ENCODE results near the gene KANSL1L.

KANSL1L gene

GRCh38 chr2:210072922-210073509, 98.2 kb downstream of the KANSL1L start:
- FAIRE-seq (peak; percentile 71), DNase-seq (ENCODE audit: low spot score) (peak; percentile 39)

- no peak for FAIRE-seq
- DNase-seq (ENCODE audit: low spot score): no peak
Measured at GRCh38 chr2:210072493-210072892, 98.7 kb downstream of the KANSL1L start.

- FAIRE-seq: no peak
Measured at GRCh38 chr2:210063306-210063705, 107.9 kb downstream of the KANSL1L start.

GRCh38 chr2:210055825-210056224, 115.4 kb downstream of the KANSL1L start:
- FAIRE-seq (no peak), DNase-seq (ENCODE audit: low spot score) (no peak)

More at GRCh38 chr2:210063306-210063705, 107.9 kb downstream of the KANSL1L start:
- no peak for DNase-seq (ENCODE audit: low spot score)

GRCh38 chr2:210054696-210055095, 116.5 kb downstream of the KANSL1L start:
- DNase-seq (ENCODE audit: low spot score): no peak
- FAIRE-seq: no peak

- DNase-seq (ENCODE audit: low spot score) (no peak), FAIRE-seq (no peak)
Measured at GRCh38 chr2:210050885-210051284, 120.3 kb downstream of the KANSL1L start.

GRCh38 chr2:210049831-210050230, 121.4 kb downstream of the KANSL1L start:
- no peak for DNase-seq (ENCODE audit: low spot score)
- FAIRE-seq: no peak

GRCh38 chr2:210046851-210047500, 124.2 kb downstream of the KANSL1L start:
- FAIRE-seq: no peak
- DNase-seq (ENCODE audit: low spot score): no peak

GRCh38 chr2:210038078-210038477, 133.1 kb downstream of the KANSL1L start:
- no peak for FAIRE-seq
- no peak for DNase-seq (ENCODE audit: low spot score)

- DNase-seq (ENCODE audit: low spot score): no peak
- FAIRE-seq: no peak
Measured at GRCh38 chr2:210035679-210036078, 135.5 kb downstream of the KANSL1L start.

- DNase-seq (ENCODE audit: low spot score) (no peak), FAIRE-seq (no peak)
Measured at GRCh38 chr2:210034087-210034683, 137.0 kb downstream of the KANSL1L start.

- DNase-seq (ENCODE audit: low spot score) (no peak), FAIRE-seq (no peak)
Measured at GRCh38 chr2:210028178-210028577, 143.0 kb downstream of the KANSL1L start.

GRCh38 chr2:210027608-210028007, 143.6 kb downstream of the KANSL1L start:
- DNase-seq (ENCODE audit: low spot score) (no peak), FAIRE-seq (no peak)

GRCh38 chr2:210022824-210023223, 148.4 kb downstream of the KANSL1L start:
- FAIRE-seq (no peak), DNase-seq (ENCODE audit: low spot score) (no peak)

- FAIRE-seq (no peak), DNase-seq (ENCODE audit: low spot score) (no peak)
Measured at GRCh38 chr2:210020138-210020537, 151.1 kb downstream of the KANSL1L start.

- DNase-seq (ENCODE audit: low spot score) (no peak), FAIRE-seq (no peak)
Measured at GRCh38 chr2:210009896-210010295, 161.3 kb downstream of the KANSL1L start.

- DNase-seq (ENCODE audit: low spot score) (no peak), FAIRE-seq (no peak)
Measured at GRCh38 chr2:210009126-210009525, 162.1 kb downstream of the KANSL1L start.

- no peak for DNase-seq (ENCODE audit: low spot score)
- FAIRE-seq: no peak
Measured at GRCh38 chr2:210007895-210008294, 163.3 kb downstream of the KANSL1L start.

GRCh38 chr2:210004881-210005280, 166.3 kb downstream of the KANSL1L start:
- DNase-seq (ENCODE audit: low spot score): no peak
- FAIRE-seq: no peak

GRCh38 chr2:210003359-210003758, 167.8 kb downstream of the KANSL1L start:
- DNase-seq (ENCODE audit: low spot score): no peak
- FAIRE-seq: no peak

GRCh38 chr2:210002158-210003157, 168.8 kb downstream of the KANSL1L start, which contains the start of gene RPE:
Gene RPE (plus strand): TSS chr2:210002638. CDS start chr2:210002662, 24 bp downstream.
- peak; percentile 85 for DNase-seq (ENCODE audit: low spot score)
- FAIRE-seq: peak; percentile 79
